HepG2 (cell line): ENCODE data around the gene INA. TPM values are rescaled to one million over a fixed set of nuclear protein-coding genes. Genes with fewer than 3 reads are reported as not detected.

Source experiments
- HDAC2 ChIP-seq: sonication (generic); formaldehyde crosslinking; IDR thresholded peaks from 2 replicates; pipeline ENCODE4 v1.4.0; 2020; ENCODE audit warnings: missing genetic modification reagents
- HNF4A ChIP-seq: sonication (generic); formaldehyde crosslinking; IDR thresholded peaks from 2 replicates; pipeline ENCODE4 v1.4.0; 2020; ENCODE audit warnings: missing genetic modification reagents
- ISL2 ChIP-seq: sonication (generic); formaldehyde crosslinking; IDR thresholded peaks from 2 replicates; pipeline ENCODE4 v1.5.0; 2020; ENCODE audit warnings: missing genetic modification reagents
- LCORL ChIP-seq, 2 experiments: fragments of 450-650 bp in 1 of 2; sonication (generic) in 1 of 2; formaldehyde crosslinking in 1 of 2; IDR thresholded peaks; 2 replicates each; pipeline versions ENCODE4 v1.5.0 to v1.6.1; 2017 to 2020; ENCODE audit warnings: antibody characterized with exemption in 1 of 2, missing genetic modification reagents in 1 of 2
- MIXL1 ChIP-seq: IDR thresholded peaks from 2 replicates; pipeline ENCODE4 v1.6.1; 2016
- RCOR2 ChIP-seq: IDR thresholded peaks from 2 replicates; pipeline ENCODE4 v1.6.1; 2016; ENCODE audit warnings: missing biosample characterization, missing genetic modification reagents
- THAP11 ChIP-seq: IDR thresholded peaks from 2 replicates; pipeline ENCODE4 v1.6.1; 2016; ENCODE audit warnings: missing biosample characterization, missing genetic modification reagents
- ZNF205 ChIP-seq: IDR thresholded peaks from 2 replicates; pipeline ENCODE4 v1.6.1; 2018; ENCODE audit warnings: missing biosample characterization, missing genetic modification reagents
- ZNF263 ChIP-seq: sonication (generic); formaldehyde crosslinking; IDR thresholded peaks from 2 replicates; pipeline ENCODE4 v1.4.0; 2020; ENCODE audit warnings: missing genetic modification reagents
- ZNF562 ChIP-seq: sonication (generic); formaldehyde crosslinking; IDR thresholded peaks from 2 replicates; pipeline ENCODE4 v1.8.0; 2022; ENCODE audit warnings: missing genetic modification reagents, borderline replicate concordance
- ZNF619 ChIP-seq: sonication (generic); formaldehyde crosslinking; IDR thresholded peaks from 2 replicates; pipeline ENCODE4 v1.4.0; 2020; ENCODE audit warnings: mild to moderate bottlenecking, missing genetic modification reagents
- ZNF709 ChIP-seq: sonication (generic); formaldehyde crosslinking; IDR thresholded peaks from 2 replicates; pipeline ENCODE4 v1.5.0; 2020; ENCODE audit warnings: mild to moderate bottlenecking, missing genetic modification reagents
- polyA plus RNA-seq, 8 experiments: library from polyadenylated mRNA; depleted of rRNA in 3 of 8; stranded (reverse) in 7 of 8; unstranded in 1 of 8; fragments of >200 nt; fragmentation: Illumina TruSeq in 4 of 8; extraction: Trizol in 4 of 8; gene quantifications; 2 replicates each; pipeline versions ENCODE4 v1.2.1 to v1.2.3, GENCODE V29; 2011 to 2016; ENCODE audit warnings: low read depth in 4 of 8, missing spikeins in 1 of 8, mixed read lengths in 1 of 8; ENCODE audit not compliant: insufficient read depth in 1 of 8
- total RNA-seq, 5 experiments: library from RNA; depleted of rRNA; stranded (reverse); fragments of >200 nt; fragmentation: Illumina TruSeq; extraction: Trizol; gene quantifications; 2 replicates each; pipeline ENCODE4 v1.2.3, GENCODE V29; 2016; ENCODE audit warnings: low read depth in 1 of 5
- TF ChIP-seq, protein P1 (sequence below): IDR thresholded peaks from 2 replicates; pipeline ENCODE4 v1.6.1; 2012; ENCODE audit warnings: low read depth, low read length, improper control_type of control experiment
- TF ChIP-seq, protein P2 (sequence below): IDR thresholded peaks from 2 replicates; pipeline ENCODE4 v1.6.1; 2016; ENCODE audit warnings: mild to moderate bottlenecking
- TF ChIP-seq, protein P3 (sequence below): IDR thresholded peaks from 2 replicates; pipeline ENCODE4 v1.6.1; 2018; ENCODE audit warnings: missing genetic modification reagents, mild to moderate bottlenecking, missing compliant biosample characterization
- TF ChIP-seq, protein P4 (sequence below): sonication (generic); formaldehyde crosslinking; IDR thresholded peaks from 2 replicates; pipeline ENCODE4 v1.5.0; 2020; ENCODE audit warnings: mild to moderate bottlenecking, missing genetic modification reagents, borderline replicate concordance
- TF ChIP-seq, protein P5 (sequence below): sonication (generic); formaldehyde crosslinking; IDR thresholded peaks from 2 replicates; pipeline ENCODE4 v1.5.0; 2020; ENCODE audit warnings: mild to moderate bottlenecking, missing genetic modification reagents
- TF ChIP-seq, protein P6 (sequence below): sonication (generic); formaldehyde crosslinking; IDR thresholded peaks from 2 replicates; pipeline ENCODE4 v1.4.0; 2020; ENCODE audit warnings: mild to moderate bottlenecking, missing genetic modification reagents
- TF ChIP-seq, protein P7 (sequence below): sonication (generic); formaldehyde crosslinking; IDR thresholded peaks from 2 replicates; pipeline ENCODE4 v1.4.0; 2020; ENCODE audit warnings: missing genetic modification reagents, borderline replicate concordance

INA gene
- total and polyA plus RNA-seq, 2 of the 13 experiments (the other 11 are each of a cell fraction or from before 2014, with no cell fraction given): 0.04 to 0.13 TPM

DNA sequence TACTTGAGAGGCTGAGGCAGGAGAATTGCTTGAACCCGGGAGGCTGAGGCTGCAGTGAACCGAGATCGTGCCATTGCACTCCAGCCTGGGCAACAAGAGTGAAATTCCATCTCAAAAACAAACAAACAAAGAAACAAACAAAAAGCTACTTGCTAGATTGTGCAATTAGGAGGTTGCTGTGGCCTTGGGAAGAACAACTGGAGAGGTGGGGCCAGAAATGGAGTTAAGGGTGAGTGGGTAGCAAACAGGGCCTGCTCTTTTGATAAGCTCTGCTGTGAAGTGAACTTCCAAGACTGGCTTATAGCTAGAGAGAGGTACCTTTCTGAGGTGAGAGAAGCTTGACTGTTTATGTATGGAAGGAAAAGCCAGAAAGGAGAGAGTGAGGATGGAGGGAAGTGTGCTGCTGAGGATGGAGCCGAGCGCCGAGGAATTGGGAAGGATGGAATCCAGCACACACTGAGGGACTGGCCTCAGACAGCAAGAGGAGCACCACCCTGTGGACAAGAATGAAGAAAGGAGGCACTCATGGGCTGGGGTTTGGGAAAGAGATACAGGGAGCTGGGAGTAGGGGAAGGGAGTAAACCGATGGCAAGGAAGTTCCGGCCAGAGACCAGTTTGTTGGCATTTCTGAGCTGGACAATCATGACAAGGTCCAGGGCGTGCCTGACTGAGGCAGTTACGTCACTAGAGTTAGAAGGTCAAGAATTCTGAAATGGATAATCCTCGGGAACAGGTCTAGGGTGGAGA, 38.3 kb upstream of the INA start (continued):
- TF ChIP-seq, protein P1, sequence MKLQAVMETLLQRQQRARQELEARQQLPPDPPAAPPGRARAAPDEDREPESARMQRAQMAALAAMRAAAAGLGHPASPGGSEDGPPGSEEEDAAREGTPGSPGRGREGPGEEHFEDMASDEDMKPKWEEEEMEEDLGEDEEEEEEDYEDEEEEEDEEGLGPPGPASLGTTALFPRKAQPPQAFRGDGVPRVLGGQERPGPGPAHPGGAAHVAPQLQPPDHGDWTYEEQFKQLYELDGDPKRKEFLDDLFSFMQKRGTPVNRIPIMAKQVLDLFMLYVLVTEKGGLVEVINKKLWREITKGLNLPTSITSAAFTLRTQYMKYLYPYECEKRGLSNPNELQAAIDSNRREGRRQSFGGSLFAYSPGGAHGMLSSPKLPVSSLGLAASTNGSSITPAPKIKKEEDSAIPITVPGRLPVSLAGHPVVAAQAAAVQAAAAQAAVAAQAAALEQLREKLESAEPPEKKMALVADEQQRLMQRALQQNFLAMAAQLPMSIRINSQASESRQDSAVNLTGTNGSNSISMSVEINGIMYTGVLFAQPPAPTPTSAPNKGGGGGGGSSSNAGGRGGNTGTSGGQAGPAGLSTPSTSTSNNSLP: no peak
- TF ChIP-seq, protein P2, sequence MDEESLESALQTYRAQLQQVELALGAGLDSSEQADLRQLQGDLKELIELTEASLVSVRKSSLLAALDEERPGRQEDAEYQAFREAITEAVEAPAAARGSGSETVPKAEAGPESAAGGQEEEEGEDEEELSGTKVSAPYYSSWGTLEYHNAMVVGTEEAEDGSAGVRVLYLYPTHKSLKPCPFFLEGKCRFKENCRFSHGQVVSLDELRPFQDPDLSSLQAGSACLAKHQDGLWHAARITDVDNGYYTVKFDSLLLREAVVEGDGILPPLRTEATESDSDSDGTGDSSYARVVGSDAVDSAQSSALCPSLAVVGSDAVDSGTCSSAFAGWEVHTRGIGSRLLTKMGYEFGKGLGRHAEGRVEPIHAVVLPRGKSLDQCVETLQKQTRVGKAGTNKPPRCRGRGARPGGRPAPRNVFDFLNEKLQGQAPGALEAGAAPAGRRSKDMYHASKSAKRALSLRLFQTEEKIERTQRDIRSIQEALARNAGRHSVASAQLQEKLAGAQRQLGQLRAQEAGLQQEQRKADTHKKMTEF: no peak
- TF ChIP-seq LCORL (IDR thresholded peaks at IDR 0.05) (no peak), LCORL (CRISPR knock-in tag; IDR thresholded peaks at IDR 0.05) (peak; percentile 59; the same call in 1 of the 2 replicates), HDAC2 (CRISPR knock-in tag) (no peak), ISL2 (CRISPR knock-in tag) (no peak), MIXL1 (0 out of 2 replicates have a peak, but pooled peaks have one; percentile 17), HNF4A (CRISPR knock-in tag) (no peak), ZNF562 (CRISPR knock-in tag) (no peak), RCOR2 (no peak), ZNF263 (CRISPR knock-in tag) (peak; percentile 73), ZNF709 (CRISPR knock-in tag) (no peak), ZNF619 (CRISPR knock-in tag) (no peak), THAP11 (CRISPR knock-in tag) (0 out of 2 replicates have a peak, but pooled peaks have one; percentile 14), ZNF205 (CRISPR knock-in tag) (no peak)
- TF ChIP-seq, protein P3, sequence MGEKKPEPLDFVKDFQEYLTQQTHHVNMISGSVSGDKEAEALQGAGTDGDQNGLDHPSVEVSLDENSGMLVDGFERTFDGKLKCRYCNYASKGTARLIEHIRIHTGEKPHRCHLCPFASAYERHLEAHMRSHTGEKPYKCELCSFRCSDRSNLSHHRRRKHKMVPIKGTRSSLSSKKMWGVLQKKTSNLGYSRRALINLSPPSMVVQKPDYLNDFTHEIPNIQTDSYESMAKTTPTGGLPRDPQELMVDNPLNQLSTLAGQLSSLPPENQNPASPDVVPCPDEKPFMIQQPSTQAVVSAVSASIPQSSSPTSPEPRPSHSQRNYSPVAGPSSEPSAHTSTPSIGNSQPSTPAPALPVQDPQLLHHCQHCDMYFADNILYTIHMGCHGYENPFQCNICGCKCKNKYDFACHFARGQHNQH (CRISPR knock-in tag): peak; percentile 52; the same call in 1 of the 2 replicates
- TF ChIP-seq, protein P4, sequence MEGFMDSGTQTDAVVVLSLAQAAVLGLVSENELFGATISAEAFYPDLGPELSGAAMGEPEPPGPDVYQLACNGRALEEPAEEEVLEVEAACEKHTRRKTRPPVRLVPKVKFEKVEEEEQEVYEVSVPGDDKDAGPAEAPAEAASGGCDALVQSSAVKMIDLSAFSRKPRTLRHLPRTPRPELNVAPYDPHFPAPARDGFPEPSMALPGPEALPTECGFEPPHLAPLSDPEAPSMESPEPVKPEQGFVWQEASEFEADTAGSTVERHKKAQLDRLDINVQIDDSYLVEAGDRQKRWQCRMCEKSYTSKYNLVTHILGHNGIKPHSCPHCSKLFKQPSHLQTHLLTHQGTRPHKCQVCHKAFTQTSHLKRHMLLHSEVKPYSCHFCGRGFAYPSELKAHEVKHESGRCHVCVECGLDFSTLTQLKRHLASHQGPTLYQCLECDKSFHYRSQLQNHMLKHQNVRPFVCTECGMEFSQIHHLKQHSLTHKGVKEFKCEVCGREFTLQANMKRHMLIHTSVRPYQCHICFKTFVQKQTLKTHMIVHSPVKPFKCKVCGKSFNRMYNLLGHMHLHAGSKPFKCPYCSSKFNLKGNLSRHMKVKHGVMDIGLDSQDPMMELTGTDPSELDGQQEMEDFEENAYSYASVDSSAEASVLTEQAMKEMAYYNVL (CRISPR knock-in tag): peak; percentile 63; the same call in 1 of the 2 replicates
- TF ChIP-seq, protein P5, sequence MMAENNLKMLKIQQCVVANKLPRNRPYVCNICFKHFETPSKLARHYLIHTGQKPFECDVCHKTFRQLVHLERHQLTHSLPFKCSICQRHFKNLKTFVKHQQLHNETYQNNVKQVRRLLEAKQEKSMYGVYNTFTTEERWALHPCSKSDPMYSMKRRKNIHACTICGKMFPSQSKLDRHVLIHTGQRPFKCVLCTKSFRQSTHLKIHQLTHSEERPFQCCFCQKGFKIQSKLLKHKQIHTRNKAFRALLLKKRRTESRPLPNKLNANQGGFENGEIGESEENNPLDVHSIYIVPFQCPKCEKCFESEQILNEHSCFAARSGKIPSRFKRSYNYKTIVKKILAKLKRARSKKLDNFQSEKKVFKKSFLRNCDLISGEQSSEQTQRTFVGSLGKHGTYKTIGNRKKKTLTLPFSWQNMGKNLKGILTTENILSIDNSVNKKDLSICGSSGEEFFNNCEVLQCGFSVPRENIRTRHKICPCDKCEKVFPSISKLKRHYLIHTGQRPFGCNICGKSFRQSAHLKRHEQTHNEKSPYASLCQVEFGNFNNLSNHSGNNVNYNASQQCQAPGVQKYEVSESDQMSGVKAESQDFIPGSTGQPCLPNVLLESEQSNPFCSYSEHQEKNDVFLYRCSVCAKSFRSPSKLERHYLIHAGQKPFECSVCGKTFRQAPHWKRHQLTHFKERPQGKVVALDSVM (CRISPR knock-in tag): peak; percentile 49; the same call in 1 of the 2 replicates
- TF ChIP-seq, protein P6, sequence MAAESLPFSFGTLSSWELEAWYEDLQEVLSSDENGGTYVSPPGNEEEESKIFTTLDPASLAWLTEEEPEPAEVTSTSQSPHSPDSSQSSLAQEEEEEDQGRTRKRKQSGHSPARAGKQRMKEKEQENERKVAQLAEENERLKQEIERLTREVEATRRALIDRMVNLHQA: no peak
- TF ChIP-seq, protein P7, sequence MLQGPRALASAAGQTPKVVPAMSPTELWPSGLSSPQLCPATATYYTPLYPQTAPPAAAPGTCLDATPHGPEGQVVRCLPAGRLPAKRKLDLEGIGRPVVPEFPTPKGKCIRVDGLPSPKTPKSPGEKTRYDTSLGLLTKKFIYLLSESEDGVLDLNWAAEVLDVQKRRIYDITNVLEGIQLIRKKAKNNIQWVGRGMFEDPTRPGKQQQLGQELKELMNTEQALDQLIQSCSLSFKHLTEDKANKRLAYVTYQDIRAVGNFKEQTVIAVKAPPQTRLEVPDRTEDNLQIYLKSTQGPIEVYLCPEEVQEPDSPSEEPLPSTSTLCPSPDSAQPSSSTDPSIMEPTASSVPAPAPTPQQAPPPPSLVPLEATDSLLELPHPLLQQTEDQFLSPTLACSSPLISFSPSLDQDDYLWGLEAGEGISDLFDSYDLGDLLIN (CRISPR knock-in tag): no peak
